ENCODE measurements around the gene DGLUCY.
"Not testable (repeated sequence)": the region's sequence is repeated elsewhere in the genome, so short reads cannot be mapped to it uniquely, and the experiment has no call there.

The DGLUCY gene

GRCh38 chr14:91263329-91263728 is 149.5 kb downstream of the DGLUCY start:
- no peak for DNase-seq

DNA sequence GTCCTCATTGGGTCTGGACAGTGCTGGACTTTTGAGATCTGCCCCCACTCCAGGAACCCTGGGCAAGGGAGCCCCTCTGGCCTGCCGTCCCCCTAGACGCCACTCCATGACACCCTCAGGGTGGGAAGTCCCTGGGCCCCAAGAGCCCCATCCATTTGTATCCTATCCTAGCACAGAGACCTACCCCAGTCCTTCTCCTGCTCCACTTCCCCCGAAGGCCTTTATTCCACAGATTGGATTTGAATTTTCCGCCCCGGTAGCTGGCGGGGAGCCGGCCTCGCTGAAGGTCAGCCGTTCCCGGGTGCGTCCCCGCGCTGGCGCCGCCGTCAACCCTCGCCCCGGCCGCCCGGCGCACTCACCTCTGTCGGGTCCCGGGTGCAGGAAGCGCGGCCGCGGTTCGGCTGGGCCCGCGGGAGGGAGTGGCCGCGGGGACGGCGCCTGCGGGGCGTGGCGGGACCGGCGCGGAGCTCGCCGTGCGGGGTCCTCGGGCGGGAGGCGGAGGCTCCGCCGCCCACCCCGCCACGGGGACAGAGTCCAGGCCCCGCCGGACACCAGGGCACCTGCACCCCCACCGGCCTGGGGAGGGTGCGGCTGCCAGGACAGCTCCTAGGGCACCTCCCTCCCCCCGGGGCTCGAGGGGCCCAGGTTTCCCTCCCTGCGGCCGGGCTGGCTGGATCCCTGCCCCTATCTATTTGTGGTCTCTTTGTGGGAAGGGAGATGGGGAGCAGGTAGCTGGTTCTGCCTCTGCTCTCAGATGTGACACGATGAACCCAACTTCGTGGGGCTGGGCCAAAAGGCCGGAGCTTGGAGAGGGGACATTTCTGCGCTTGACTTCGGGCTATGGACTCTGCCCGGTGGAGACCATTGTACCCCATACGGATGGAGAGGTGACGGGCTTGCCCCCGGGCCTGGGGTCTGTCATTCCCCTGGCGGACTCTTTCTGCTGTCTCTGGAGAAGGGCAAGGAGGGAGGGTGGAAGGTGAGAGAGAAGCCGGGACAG is 150.6 kb downstream of the DGLUCY start:
- peak in 1 of 2 donors; percentile 37 for DNase-seq

GRCh38 chr14:91265404-91265803 is 151.5 kb downstream of the DGLUCY start:
- no peak for DNase-seq

GRCh38 chr14:91266276-91266675 is 152.4 kb downstream of the DGLUCY start:
- DNase-seq = not testable (repeated sequence)

DNA sequence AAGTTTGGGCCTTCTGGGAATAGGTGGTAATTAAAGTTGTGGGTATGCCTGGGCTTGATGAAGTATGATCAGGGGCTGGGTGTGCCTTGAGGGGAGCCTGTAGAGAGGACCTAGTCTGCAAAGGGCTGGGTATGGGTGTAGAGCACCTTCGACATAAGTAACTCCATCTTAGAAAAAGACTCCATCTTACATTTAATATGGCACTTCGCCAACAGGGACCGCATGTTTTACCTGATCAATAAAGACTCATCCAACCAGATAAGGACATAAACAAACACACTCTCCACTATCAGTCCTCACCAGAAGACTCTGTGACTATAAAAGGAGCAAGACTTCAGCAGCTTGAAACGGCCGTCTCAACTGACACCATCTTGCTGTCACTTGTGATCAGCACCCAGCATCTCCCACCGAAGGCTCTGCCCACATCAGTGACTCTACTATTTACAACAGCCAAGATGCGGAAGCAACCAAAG is 154.1 kb downstream of the DGLUCY start:
- no peak for DNase-seq

- no peak for DNase-seq
These were observed 155.5 kb downstream of the DGLUCY start for GRCh38 chr14:91269076-91269991.

DNA sequence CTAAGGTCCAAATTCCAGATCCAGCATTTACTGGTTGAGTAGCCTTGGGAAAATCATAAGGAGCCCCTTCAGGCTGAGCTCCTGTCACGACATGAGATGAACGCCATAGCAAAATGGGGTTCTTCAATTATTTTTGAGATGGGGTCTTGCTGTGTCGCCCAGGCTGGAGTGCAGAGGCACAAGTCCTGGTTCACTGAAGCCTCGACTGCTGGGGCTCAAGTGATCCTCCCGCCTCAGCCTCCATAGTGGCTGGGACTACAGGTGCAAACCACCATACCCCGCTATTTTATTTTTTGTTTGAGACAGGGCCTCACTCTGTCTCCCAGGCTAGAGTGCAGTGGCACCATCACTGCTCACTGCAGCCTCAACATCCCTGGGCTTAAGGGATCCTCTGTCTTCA is 156.3 kb downstream of the DGLUCY start:
- DNase-seq = no peak

DNA sequence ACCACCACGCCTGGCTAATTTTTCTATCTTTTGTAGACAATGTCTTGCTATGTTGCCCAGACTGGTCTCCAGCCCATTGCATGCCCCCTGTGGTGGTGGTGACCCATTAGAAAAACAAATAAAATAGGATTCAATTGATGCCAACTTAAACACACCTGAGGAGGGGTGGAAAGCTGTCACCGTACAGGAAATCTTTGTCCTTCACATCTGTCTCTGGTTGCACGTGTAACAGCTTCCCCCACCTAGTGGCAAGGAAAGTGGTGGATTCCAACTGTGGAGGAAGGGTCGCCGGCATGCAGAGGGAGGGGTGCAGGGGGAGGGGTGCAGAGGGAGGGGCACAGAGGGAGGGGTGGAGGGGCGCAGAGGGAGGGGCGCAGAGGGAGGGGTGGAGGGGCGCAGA is 156.7 kb downstream of the DGLUCY start:
- DNase-seq = no peak

DNA sequence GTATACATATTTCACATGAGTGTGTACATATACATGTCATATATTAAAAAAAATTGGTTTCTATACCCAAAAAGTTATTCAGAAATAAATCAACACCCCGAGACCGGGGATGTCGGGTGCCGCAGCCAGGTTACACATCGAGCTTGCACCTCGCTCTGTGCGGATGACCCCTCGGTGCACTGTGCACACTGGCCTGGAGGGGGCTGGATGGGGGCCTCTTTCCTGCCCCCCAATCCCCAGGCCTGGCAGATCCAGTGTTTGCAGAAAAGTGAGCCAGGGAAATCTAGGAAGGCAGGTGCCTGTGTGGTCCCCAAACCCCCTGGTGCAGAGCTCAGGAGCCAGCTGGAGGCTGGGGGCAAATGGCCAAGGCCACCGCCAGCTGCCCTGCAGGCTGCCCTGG is 157.8 kb downstream of the DGLUCY start:
- no peak for DNase-seq

GRCh38 chr14:91272341-91273272 is 158.7 kb downstream of the DGLUCY start:
- DNase-seq = no peak

GRCh38 chr14:91273273-91273884 is 159.5 kb downstream of the DGLUCY start:
- no peak for DNase-seq

DNA sequence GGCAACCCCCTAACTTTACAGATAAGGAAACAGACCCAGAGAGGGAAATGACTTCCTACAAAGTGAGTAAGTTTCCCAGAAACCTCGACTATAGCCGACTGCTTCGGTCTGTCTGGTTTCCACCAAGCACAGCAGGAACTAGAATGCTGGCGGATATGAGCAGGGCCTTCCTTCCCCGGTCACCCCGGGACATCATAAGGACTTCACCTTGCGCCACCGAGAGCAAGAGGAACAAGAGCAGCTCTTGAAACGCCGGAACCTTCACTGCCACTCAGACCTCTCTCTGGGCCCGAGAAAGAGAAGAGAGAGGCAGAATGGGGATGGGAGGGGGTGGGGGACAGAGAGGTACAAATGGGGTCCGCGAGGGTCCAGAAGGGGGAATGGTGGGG is 160.0 kb downstream of the DGLUCY start:
- no peak for DNase-seq

GRCh38 chr14:91274796-91275195 is 160.9 kb downstream of the DGLUCY start:
- no peak for DNase-seq

Data from CD4-positive, alpha-beta T cell treated with Interleukin-4 for 1 hour (primary cell).